Measurements from ENCODE around the gene SIGMAR1.

The SIGMAR1 gene
- total RNA-seq: 24.6 to 42.4 reads per million in 2 donors

GRCh38 chr9:34637356-34638137 lies at the start of gene SIGMAR1:
Gene SIGMAR1 (minus strand): TSS chr9:34637787. CDS start chr9:34637697, 90 bp downstream.
- DNase-seq: peak; percentile 84 to 96 (median 90)

GRCh38 chr9:34686732-34687131 lies 49.1 kb upstream of the SIGMAR1 start:
- DNase-seq: no peak

- DNase-seq: no peak
Measured at GRCh38 chr9:34686231-34686630, 48.6 kb upstream of the SIGMAR1 start.

- DNase-seq: no peak
Measured at GRCh38 chr9:34685591-34685990, 48.0 kb upstream of the SIGMAR1 start.

GRCh38 chr9:34684816-34685215 lies 47.2 kb upstream of the SIGMAR1 start:
- DNase-seq: no peak

GRCh38 chr9:34684145-34684544 lies 46.6 kb upstream of the SIGMAR1 start:
- DNase-seq: peak in 1 of 5 experiments; percentile 19

GRCh38 chr9:34675869-34676268 lies 38.3 kb upstream of the SIGMAR1 start:
- DNase-seq: no peak

- peak in 3 of 5 experiments; percentile 34 to 45 (median 44) for DNase-seq
Measured at GRCh38 chr9:34675048-34675714, 37.6 kb upstream of the SIGMAR1 start.

- DNase-seq: no peak
Measured at GRCh38 chr9:34674440-34674839, 36.9 kb upstream of the SIGMAR1 start.

- DNase-seq: no peak
Measured at GRCh38 chr9:34671307-34671706, 33.7 kb upstream of the SIGMAR1 start.

GRCh38 chr9:34669809-34670562 lies 32.4 kb upstream of the SIGMAR1 start:
- DNase-seq: no peak

GRCh38 chr9:34665381-34666250 lies 28.0 kb upstream of the SIGMAR1 start:
- DNase-seq: peak; percentile 71 to 93 (median 88)

GRCh38 chr9:34665067-34665380 lies 27.4 kb upstream of the SIGMAR1 start:
- no peak for DNase-seq

GRCh38 chr9:34664281-34665066 lies 26.9 kb upstream of the SIGMAR1 start:
- peak; percentile 48 to 76 (median 55) for DNase-seq

- DNase-seq: peak in 3 of 5 experiments; percentile 32 to 43 (median 38)
Measured at GRCh38 chr9:34663303-34663605, 25.7 kb upstream of the SIGMAR1 start.

- peak in 1 of 5 experiments; percentile 36 for DNase-seq
Measured at GRCh38 chr9:34662526-34663302, 25.1 kb upstream of the SIGMAR1 start, which contains the start of gene CCL27. Gene CCL27 (minus strand): TSS chr9:34662657. CDS start chr9:34662633, 24 bp downstream.

- DNase-seq: no peak
Measured at GRCh38 chr9:34659592-34660253, 22.1 kb upstream of the SIGMAR1 start.

- DNase-seq: no peak
Measured at GRCh38 chr9:34658461-34658860, 20.9 kb upstream of the SIGMAR1 start.

GRCh38 chr9:34656992-34657391 lies 19.4 kb upstream of the SIGMAR1 start:
- DNase-seq: no peak

- DNase-seq: no peak
Measured at GRCh38 chr9:34655394-34655793, 17.8 kb upstream of the SIGMAR1 start.

All from T-helper 2 cell (primary cell).